Right lobe of liver (tissue), 6 donors: ENCODE results near the gene EXD3. TPM values are rescaled to one million over a fixed set of nuclear protein-coding genes. Genes with fewer than 3 reads are reported as not detected.

Experiments used
- ATAC-seq, 4 donors: fragments of 200-7000 bp; cut with Tn5 transposase; one replicate each; pipeline ENCODE4 v1.9.1; 2020; ENCODE audit warnings: mild to moderate bottlenecking in 4 of 4, moderate library complexity in 4 of 4
- DNase-seq, 3 donors: peaks; one replicate each; pipeline ENCODE4 v3.0.0-alpha.2; 2020
- H3K27ac ChIP-seq, 3 donors: fragments of 200-600 bp; one replicate each; pipeline ENCODE4 v1.8.0; 2022
- H3K27me3 ChIP-seq, 2 donors: fragments of 200-600 bp; one replicate each; pipeline ENCODE4 v1.8.0; 2022
- H3K36me3 ChIP-seq, 4 donors: fragments of 200-600 bp; sonication (generic) in 1 of 4; one replicate each; pipeline versions ENCODE4 v1.5.1 to v1.8.0; 2017 to 2022; ENCODE audit warnings: control low read depth in 1 of 4
- H3K4me1 ChIP-seq, 4 donors: fragments of 200-600 bp; sonication (generic) in 1 of 4; one replicate each; pipeline versions ENCODE4 v1.5.1 to v1.8.0; 2017 to 2022; ENCODE audit warnings: control low read depth in 1 of 4
- H3K4me3 ChIP-seq, 3 donors: fragments of 200-600 bp; one replicate each; pipeline ENCODE4 v1.8.0; 2022
- H3K9me3 ChIP-seq, 4 donors: fragments of 200-600 bp; sonication (generic) in 1 of 4; one replicate each; pipeline versions ENCODE4 v1.5.1 to v1.8.0; 2017 to 2022; ENCODE audit warnings: control low read depth in 1 of 4
- POLR2A ChIP-seq: fragments of 450-650 bp; IDR thresholded peaks from one replicate; pipeline ENCODE4 v1.6.1; 2017; ENCODE audit warnings: antibody characterized with exemption, mild to moderate bottlenecking
- WGBS: methylation state at CpG from one replicate; pipeline ENCODE4 v1.1.6; 2018; ENCODE audit warnings: low coverage, low lambda C conversion rate; ENCODE audit not compliant: insufficient coverage; ENCODE audit errors: missing lambda C conversion rate; 5-methylcytosine and 5-hydroxymethylcytosine counted together
- intact Hi-C, 2 donors: fragments of 100-400 bp; cut with DNase I; formaldehyde crosslinking; loops; one replicate each; pipeline versions ENCODE4 v1.11.2 to v1.14.1; 2022
- total RNA-seq, 6 experiments: library from RNA; depleted of rRNA in 2 of 6; stranded (reverse); fragments of >200 nt in 2 of 6; fragmentation: NEBNext Ultra II Directional in 3 of 6; extraction: Animal tissue kit (Norgen Biotek cat#: 25700) in 3 of 6; gene quantifications; one replicate each; pipeline versions ENCODE4 v1.1.0 to v1.2.4, GENCODE V29; 2016 to 2023
- TF ChIP-seq, protein P1 (sequence below), 4 donors: fragments of 200-600 bp in 3 of 4; fragments of 450-650 bp in 1 of 4; IDR thresholded peaks; one replicate each; pipeline versions ENCODE4 v1.5.1 to v1.8.0; 2016 to 2022; ENCODE audit warnings: antibody characterized with exemption in 4 of 4, mild to moderate bottlenecking in 2 of 4
- donor health status: DM: no; HTN: yes; CAD: no.
- donor health status: DM: no; HTN: no; CAD: no.
- donor health status: DM: no; HTN: no; CAD: no.
- donor health status: DM: no; HTN: yes; CAD: no.
- donor health status: DM: no; HTN: yes; CAD: no.

The EXD3 gene
- total RNA-seq, 6 experiments from 2014 or later, result 3.3 to 14.4 (median 10.6) TPM

GRCh38 chr9:137437691-137438590 lies 15.0 kb upstream of the EXD3 start:
- DNase-seq (peak in 2 of 3 donors; percentile 26 to 52), ATAC-seq (no peak)
- Histone ChIP-seq H3K4me3 (no peak overlapping the region), H3K4me1 (peaks cover 0 to 3% (median 0%) of the 10 kb centered on the region in 4 donors), H3K9me3 (no peaks in the 10 kb centered on the region), H3K36me3 (no peaks in the 10 kb centered on the region), H3K27ac (no peak overlapping the region), H3K27me3 (no peaks in the 10 kb centered on the region)
- intact Hi-C loops, result no loop called here
- TF ChIP-seq POLR2A, result no peak
- TF ChIP-seq, protein P1, sequence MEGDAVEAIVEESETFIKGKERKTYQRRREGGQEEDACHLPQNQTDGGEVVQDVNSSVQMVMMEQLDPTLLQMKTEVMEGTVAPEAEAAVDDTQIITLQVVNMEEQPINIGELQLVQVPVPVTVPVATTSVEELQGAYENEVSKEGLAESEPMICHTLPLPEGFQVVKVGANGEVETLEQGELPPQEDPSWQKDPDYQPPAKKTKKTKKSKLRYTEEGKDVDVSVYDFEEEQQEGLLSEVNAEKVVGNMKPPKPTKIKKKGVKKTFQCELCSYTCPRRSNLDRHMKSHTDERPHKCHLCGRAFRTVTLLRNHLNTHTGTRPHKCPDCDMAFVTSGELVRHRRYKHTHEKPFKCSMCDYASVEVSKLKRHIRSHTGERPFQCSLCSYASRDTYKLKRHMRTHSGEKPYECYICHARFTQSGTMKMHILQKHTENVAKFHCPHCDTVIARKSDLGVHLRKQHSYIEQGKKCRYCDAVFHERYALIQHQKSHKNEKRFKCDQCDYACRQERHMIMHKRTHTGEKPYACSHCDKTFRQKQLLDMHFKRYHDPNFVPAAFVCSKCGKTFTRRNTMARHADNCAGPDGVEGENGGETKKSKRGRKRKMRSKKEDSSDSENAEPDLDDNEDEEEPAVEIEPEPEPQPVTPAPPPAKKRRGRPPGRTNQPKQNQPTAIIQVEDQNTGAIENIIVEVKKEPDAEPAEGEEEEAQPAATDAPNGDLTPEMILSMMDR (IDR thresholded peaks at IDR 0.05), result no peak
- WGBS, result 80% methylated on average over 16 of the region's 40 CpGs

DNA sequence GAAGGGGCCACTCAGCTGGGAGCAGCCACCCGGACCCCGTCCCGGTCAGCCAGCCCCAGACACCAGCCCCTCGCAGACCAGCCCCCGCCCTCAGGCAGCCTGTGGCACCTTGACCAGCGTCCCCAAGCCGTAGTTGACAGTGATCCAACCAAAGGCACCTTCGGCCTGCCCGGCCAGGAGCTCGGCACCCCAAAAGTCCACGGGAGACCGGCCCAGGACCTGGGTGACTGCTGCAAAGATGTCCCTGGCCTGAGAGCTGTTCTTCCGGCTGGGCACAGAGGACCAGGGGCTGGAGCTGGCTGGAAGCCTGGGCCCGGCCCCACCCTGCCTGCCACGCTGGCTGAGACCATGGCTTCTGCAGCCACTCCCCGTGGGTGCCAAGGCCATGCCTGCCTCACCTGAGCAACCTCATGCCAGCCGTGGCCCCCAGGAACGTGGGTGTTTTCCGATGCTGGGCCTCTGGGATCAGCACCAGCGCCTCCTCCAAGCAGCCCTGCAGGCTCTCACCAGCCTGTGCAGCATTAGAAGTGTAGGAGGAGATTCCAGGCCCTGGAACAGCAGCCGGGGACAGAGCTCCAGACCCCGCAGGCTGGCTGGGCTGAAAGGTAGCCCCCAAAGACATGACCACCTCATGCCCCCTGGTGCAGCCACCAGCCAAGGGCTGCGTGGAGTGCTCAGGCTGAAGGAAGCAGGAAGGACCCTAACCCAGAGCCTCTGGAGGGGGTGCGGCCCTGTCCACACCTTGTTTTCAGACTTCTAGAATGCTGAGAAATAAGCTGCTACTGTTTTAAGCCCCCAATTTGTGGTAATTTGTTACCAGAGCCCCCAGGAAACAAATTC lies 14.0 kb upstream of the EXD3 start:
- no peaks in the 10 kb centered on the region for H3K36me3 ChIP-seq
- no peaks in the 10 kb centered on the region for H3K4me1 ChIP-seq
- DNase-seq (peak in 2 of 3 donors; percentile 16 to 46), ATAC-seq (no peak)
- H3K27ac ChIP-seq, result no peak overlapping the region
- intact Hi-C loops, result no loop called here
- no peak for TF ChIP-seq POLR2A
- TF ChIP-seq, protein P1 (IDR thresholded peaks at IDR 0.05), result no peak
- no peaks in the 10 kb centered on the region for H3K27me3 ChIP-seq
- H3K4me3 ChIP-seq, result no peak overlapping the region
- no CpG with 5 or more reads among the region's 24 CpGs for WGBS
- H3K9me3 ChIP-seq, result no peaks in the 10 kb centered on the region

- 48% methylated on average over 10 of the region's 42 CpGs for WGBS
Measured at GRCh38 chr9:137435980-137436760, 13.2 kb upstream of the EXD3 start.

More at GRCh38 chr9:137435980-137436760, 13.2 kb upstream of the EXD3 start:
- Histone ChIP-seq H3K27me3 (no peaks in the 10 kb centered on the region), H3K27ac (no peak overlapping the region), H3K36me3 (no peaks in the 10 kb centered on the region), H3K9me3 (no peaks in the 10 kb centered on the region), H3K4me1 (no peaks in the 10 kb centered on the region), H3K4me3 (no peak overlapping the region)
- intact Hi-C loops, result no loop called here
- DNase-seq (peak in 2 of 3 donors; percentile 59 to 87), ATAC-seq (peak; percentile 45 to 94 (median 61))
- TF ChIP-seq, protein P1 (IDR thresholded peaks at IDR 0.05), result no peak
- TF ChIP-seq POLR2A, result no peak
